RWPE2 (cell line): ENCODE measurements around the gene TMEM175.

Experiments used
- ATAC-seq: fragments of 200-7000 bp; cut with Tn5 transposase; 3 replicates; pipeline ENCODE4 v1.9.1; 2021; ENCODE audit warnings: low read depth
- DNase-seq: peaks from one replicate; pipeline ENCODE4 v3.0.0-alpha.2; 2020; ENCODE audit warnings: low spot score
- H3K27ac ChIP-seq: fragments of 450-650 bp; 2 replicates; pipeline ENCODE4 v1.5.1; 2017; ENCODE audit warnings: mild to moderate bottlenecking; ENCODE audit not compliant: poor library complexity, severe bottlenecking
- H3K27me3 ChIP-seq: fragments of 250-450 bp; sonication (Bioruptor Pico); 2 replicates; pipeline ENCODE4 v1.5.1; 2021; ENCODE audit warnings: mild to moderate bottlenecking, moderate library complexity; ENCODE audit not compliant: insufficient read depth, poor library complexity, severe bottlenecking
- H3K36me3 ChIP-seq: fragments of 250-450 bp; sonication (Bioruptor Pico); 2 replicates; pipeline ENCODE4 v1.5.1; 2020; ENCODE audit warnings: low read depth, mild to moderate bottlenecking, moderate library complexity
- H3K4me1 ChIP-seq: fragments of 250-450 bp; sonication (Bioruptor Pico); 2 replicates; pipeline ENCODE4 v1.5.1; 2021; ENCODE audit warnings: mild to moderate bottlenecking, moderate library complexity; ENCODE audit not compliant: insufficient read depth, poor library complexity, severe bottlenecking
- H3K4me3 ChIP-seq: fragments of 250-450 bp; sonication (Bioruptor Pico); 2 replicates; pipeline ENCODE4 v1.5.1; 2021; ENCODE audit warnings: mild to moderate bottlenecking, moderate library complexity; ENCODE audit not compliant: severe bottlenecking
- H3K9me3 ChIP-seq: fragments of 250-450 bp; sonication (Bioruptor Pico); 2 replicates; pipeline ENCODE4 v1.5.1; 2021; ENCODE audit warnings: mild to moderate bottlenecking, moderate library complexity; ENCODE audit not compliant: severe bottlenecking
- TF ChIP-seq, protein P1 (sequence below): fragments of 450-650 bp; IDR thresholded peaks from one replicate; pipeline ENCODE4 v1.5.1; 2017; ENCODE audit warnings: mild to moderate bottlenecking, moderate library complexity; ENCODE audit not compliant: poor library complexity, severe bottlenecking

TMEM175 gene

DNA sequence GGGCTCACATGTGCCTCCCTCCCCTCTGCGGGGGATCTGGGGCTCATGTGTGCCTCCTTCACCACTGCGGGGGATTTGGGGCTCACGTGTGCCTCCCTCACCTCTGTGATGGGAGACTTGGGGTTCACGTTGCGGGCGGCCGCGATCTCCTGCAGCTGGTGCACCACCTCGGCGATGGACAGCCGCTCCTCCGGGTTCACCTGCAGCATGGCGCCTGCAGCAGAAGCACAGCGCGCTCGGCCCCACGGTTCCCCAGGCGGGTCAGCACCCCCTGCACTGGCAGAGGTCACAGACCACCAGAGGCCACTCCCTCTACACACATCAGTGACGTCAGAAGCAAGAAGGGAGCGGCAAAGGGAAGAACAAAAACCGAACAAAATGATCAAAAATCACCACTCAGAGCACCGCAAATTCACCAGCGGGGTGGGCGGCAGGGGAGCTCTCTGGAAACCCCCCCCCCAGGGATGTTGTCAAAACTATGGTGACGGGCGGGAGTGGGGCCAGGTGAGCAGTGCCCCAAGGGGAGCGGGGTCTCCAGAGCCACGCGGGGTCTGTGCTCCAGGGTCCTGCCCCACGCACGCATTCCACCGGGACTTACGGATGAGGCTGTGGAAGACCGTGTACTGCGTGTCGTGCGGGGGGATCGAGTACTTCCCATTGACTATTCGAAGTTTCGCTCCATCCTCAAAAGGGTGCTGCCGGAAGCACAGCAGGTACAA is 38.8 kb upstream of the TMEM175 start:
- TF ChIP-seq, protein P1, sequence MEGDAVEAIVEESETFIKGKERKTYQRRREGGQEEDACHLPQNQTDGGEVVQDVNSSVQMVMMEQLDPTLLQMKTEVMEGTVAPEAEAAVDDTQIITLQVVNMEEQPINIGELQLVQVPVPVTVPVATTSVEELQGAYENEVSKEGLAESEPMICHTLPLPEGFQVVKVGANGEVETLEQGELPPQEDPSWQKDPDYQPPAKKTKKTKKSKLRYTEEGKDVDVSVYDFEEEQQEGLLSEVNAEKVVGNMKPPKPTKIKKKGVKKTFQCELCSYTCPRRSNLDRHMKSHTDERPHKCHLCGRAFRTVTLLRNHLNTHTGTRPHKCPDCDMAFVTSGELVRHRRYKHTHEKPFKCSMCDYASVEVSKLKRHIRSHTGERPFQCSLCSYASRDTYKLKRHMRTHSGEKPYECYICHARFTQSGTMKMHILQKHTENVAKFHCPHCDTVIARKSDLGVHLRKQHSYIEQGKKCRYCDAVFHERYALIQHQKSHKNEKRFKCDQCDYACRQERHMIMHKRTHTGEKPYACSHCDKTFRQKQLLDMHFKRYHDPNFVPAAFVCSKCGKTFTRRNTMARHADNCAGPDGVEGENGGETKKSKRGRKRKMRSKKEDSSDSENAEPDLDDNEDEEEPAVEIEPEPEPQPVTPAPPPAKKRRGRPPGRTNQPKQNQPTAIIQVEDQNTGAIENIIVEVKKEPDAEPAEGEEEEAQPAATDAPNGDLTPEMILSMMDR, result no peak
- H3K36me3 ChIP-seq, result peaks cover 8% of the 10 kb centered on the region
- DNase-seq, result no peak

GRCh38 chr4:893995-894705 is 38.1 kb upstream of the TMEM175 start:
- TF ChIP-seq, protein P1, result no peak
- Histone ChIP-seq H3K4me1 (no peaks in the 10 kb centered on the region), H3K9me3 (no peaks in the 10 kb centered on the region), H3K36me3 (peaks cover 8% of the 10 kb centered on the region), H3K4me3 (no peak overlapping the region), H3K27me3 (no peaks in the 10 kb centered on the region), H3K27ac (no peak overlapping the region)
- DNase-seq, result no peak
- ATAC-seq, result no peak

More for the DNA sequence above, 38.8 kb upstream of the TMEM175 start:
- no peak for ATAC-seq
- no peak overlapping the region for H3K27ac ChIP-seq
- no peaks in the 10 kb centered on the region for H3K27me3 ChIP-seq
- H3K4me1 ChIP-seq, result no peaks in the 10 kb centered on the region
- H3K4me3 ChIP-seq, result no peak overlapping the region
- H3K9me3 ChIP-seq, result no peaks in the 10 kb centered on the region

DNA sequence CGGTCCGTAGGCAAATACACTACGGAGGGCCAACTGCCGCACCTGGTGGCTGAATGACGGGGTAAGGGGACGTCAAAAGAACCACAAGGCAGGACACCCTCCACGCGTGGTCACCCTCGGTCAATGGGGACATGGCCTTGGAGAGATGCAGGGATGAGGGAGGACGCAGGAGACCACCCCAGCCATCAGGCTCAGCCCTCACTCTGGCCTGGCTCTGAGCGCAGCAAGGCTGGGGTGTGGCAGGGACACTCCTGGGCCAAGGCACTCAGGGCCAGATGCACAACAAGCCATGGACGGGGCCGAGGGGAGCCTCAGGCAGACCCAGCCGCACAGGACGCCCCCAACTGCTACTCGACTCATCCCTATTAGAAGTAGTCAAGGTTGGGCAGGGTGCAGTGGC is 36.7 kb upstream of the TMEM175 start:
- Histone ChIP-seq H3K4me3 (no peak overlapping the region), H3K27me3 (no peaks in the 10 kb centered on the region), H3K36me3 (peaks cover 8% of the 10 kb centered on the region), H3K9me3 (no peaks in the 10 kb centered on the region), H3K27ac (no peak overlapping the region), H3K4me1 (no peaks in the 10 kb centered on the region)
- TF ChIP-seq, protein P1, result no peak
- no peak for DNase-seq
- no peak for ATAC-seq

- DNase-seq (no peak), ATAC-seq (no peak)
- Histone ChIP-seq H3K4me3 (no peak overlapping the region), H3K36me3 (peaks cover 8% of the 10 kb centered on the region), H3K9me3 (no peaks in the 10 kb centered on the region), H3K27ac (no peak overlapping the region), H3K27me3 (no peaks in the 10 kb centered on the region), H3K4me1 (no peaks in the 10 kb centered on the region)
- TF ChIP-seq, protein P1, result no peak
Observed at GRCh38 chr4:896216-896615, 36.0 kb upstream of the TMEM175 start.

GRCh38 chr4:896630-897029 is 35.6 kb upstream of the TMEM175 start:
- no peaks in the 10 kb centered on the region for H3K9me3 ChIP-seq
- H3K36me3 ChIP-seq, result peaks cover 8% of the 10 kb centered on the region
- H3K27me3 ChIP-seq, result no peaks in the 10 kb centered on the region
- TF ChIP-seq, protein P1, result no peak
- ATAC-seq, result no peak
- DNase-seq, result no peak
- no peak overlapping the region for H3K27ac ChIP-seq
- H3K4me3 ChIP-seq, result no peak overlapping the region
- no peaks in the 10 kb centered on the region for H3K4me1 ChIP-seq
